Astrocyte (in vitro differentiated cells and primary cell): ENCODE data around the gene ARHGAP6.

Source experiments
- CTCF ChIP-seq: IDR thresholded peaks from 2 replicates; pipeline ENCODE4 v1.5.1; 2011; ENCODE audit warnings: low read depth, mild to moderate bottlenecking, inconsistent platforms, low read length, moderate library complexity; ENCODE audit not compliant: insufficient read depth
- EZH2 ChIP-seq: IDR thresholded peaks from 2 replicates; pipeline ENCODE4 v1.6.1; 2012; ENCODE audit warnings: mild to moderate bottlenecking, low read length, inconsistent platforms; ENCODE audit not compliant: insufficient read depth

- TF ChIP-seq CTCF (no peak), EZH2 (no peak)
These were observed 118.8 kb downstream of the ARHGAP6 start for GRCh38 chrX:11546917-11547316.
